GM12878 (cell line): ENCODE data around the gene RAB40B. TPM values are rescaled to one million over a fixed set of nuclear protein-coding genes. Genes with fewer than 3 reads are reported as not detected.

Source experiments
- ATAC-seq: fragments of 200-7000 bp; cut with Tn5 transposase; 3 replicates; pipeline ENCODE4 v1.9.1; 2020; ENCODE audit warnings: mild to moderate bottlenecking, moderate library complexity
- BruUV-seq: library from RNA; stranded (reverse); fragments of 400-500 nt; replicated peaks from 2 replicates; lab custom pipeline; 2021; lab: Mats Ljungman, UMichigan
- CTCF ChIA-PET: fragments of 300-600 bp; sonication (Branson Sonifier 250); formaldehyde crosslinking; extraction: SDS; loops from one replicate; lab custom pipeline; 2021; ENCODE audit warnings: inconsistent platforms; lab: Yijun Ruan, JAX
- POLR2A ChIA-PET: fragments of 350-600 bp; formaldehyde crosslinking; extraction: SDS; loops from one replicate; lab custom pipeline; 2021; ENCODE audit warnings: inconsistent platforms; lab: Charles Lee
- RAD21 ChIA-PET: fragments of 300-600 bp; sonication (Branson Sonifier 250); formaldehyde crosslinking; loops from one replicate; lab custom pipeline; 2023; ENCODE audit warnings: antibody characterized with exemption; ENCODE audit not compliant: unreplicated experiment; lab: Charles Lee
- SMC1A ChIA-PET: fragments of 300-600 bp; sonication (Branson Sonifier 250); formaldehyde crosslinking; loops from one replicate; lab custom pipeline; 2023; ENCODE audit not compliant: unreplicated experiment, uncharacterized antibody; lab: Charles Lee
- DNase-seq: peaks from one replicate; pipeline ENCODE4 v3.0.0-alpha.2; 2011; ENCODE audit warnings: low read depth, low spot score
- FAIRE-seq: peaks from 3 replicates; lab custom pipeline; 2011; peaks lifted over from hg19 to GRCh38; lab: Jason Lieb, UNC
- H2AFZ ChIP-seq: 2 replicates; pipeline ENCODE4 v1.6.0; 2011; ENCODE audit warnings: low read depth, low read length, control low read depth; ENCODE audit not compliant: control insufficient read depth
- H3K27ac ChIP-seq: 2 replicates; pipeline ENCODE4 v1.5.1; 2011; ENCODE audit warnings: control low read depth; ENCODE audit not compliant: control insufficient read depth, insufficient read depth
- H3K27me3 ChIP-seq, 2 experiments: replicated peaks in 1 of 2; 2 replicates each; pipeline versions ENCODE4 v1.6.0 to v1.6.1; 2011; ENCODE audit warnings: low read length in 1 of 2; ENCODE audit not compliant: control insufficient read depth in 2 of 2, insufficient read depth in 2 of 2
- H3K36me3 ChIP-seq, 2 experiments: 2 replicates each; pipeline ENCODE4 v1.5.1; 2011; ENCODE audit warnings: low read length in 1 of 2; ENCODE audit not compliant: control insufficient read depth in 2 of 2, insufficient read depth in 2 of 2
- H3K4me1 ChIP-seq: 2 replicates; pipeline ENCODE4 v1.6.1; 2011; ENCODE audit warnings: mild to moderate bottlenecking, low read length, moderate library complexity, mixed read lengths; ENCODE audit not compliant: control insufficient read depth, insufficient read depth
- H3K4me2 ChIP-seq: 2 replicates; pipeline ENCODE4 v1.6.0; 2011; ENCODE audit warnings: control low read depth; ENCODE audit not compliant: control insufficient read depth, insufficient read depth
- H3K4me3 ChIP-seq: fragments of 200-600 bp; sonication (generic); 2 replicates; pipeline ENCODE4 v1.5.1; 2016
- H3K79me2 ChIP-seq: 2 replicates; pipeline ENCODE4 v1.6.0; 2011; ENCODE audit warnings: low read length; ENCODE audit not compliant: control insufficient read depth, insufficient read depth
- H3K9ac ChIP-seq: 2 replicates; pipeline ENCODE4 v1.8.0; 2011; ENCODE audit warnings: low read length, control low read depth, mixed read lengths; ENCODE audit not compliant: control insufficient read depth, insufficient read depth
- H3K9me3 ChIP-seq: replicated peaks from 3 replicates; pipeline ENCODE4 v1.5.1; 2011; ENCODE audit warnings: mild to moderate bottlenecking, low read length; ENCODE audit not compliant: control insufficient read depth, insufficient read depth
- H4K20me1 ChIP-seq: 2 replicates; pipeline ENCODE4 v1.6.0; 2011; ENCODE audit not compliant: control insufficient read depth, insufficient read depth
- EP300 ChIP-seq, 2 experiments: fragments of 150-350 bp in 1 of 2; IDR thresholded peaks; 2 replicates each; pipeline ENCODE4 v1.6.1; 2011 to 2012; ENCODE audit warnings: low read depth in 2 of 2, low read length in 2 of 2, borderline replicate concordance in 1 of 2, improper control_type of control experiment in 1 of 2, inconsistent platforms in 1 of 2; ENCODE audit not compliant: control insufficient read depth in 1 of 2
- STAT1 ChIP-seq: fragments of 450-650 bp; conservative IDR thresholded peaks from 2 replicates; pipeline ENCODE4 v1.6.1; 2014; ENCODE audit warnings: antibody characterized with exemption, mild to moderate bottlenecking
- WGBS: methylation state at CpG from one replicate; pipeline ENCODE4 v1.1.6; 2016; ENCODE audit warnings: low lambda C conversion rate; ENCODE audit not compliant: insufficient replicate concordance, insufficient coverage; ENCODE audit errors: missing lambda C conversion rate; 5-methylcytosine and 5-hydroxymethylcytosine counted together
- in situ Hi-C: fragments of 300-500 bp; cut with MboI; formaldehyde crosslinking; loops from 9 replicates; pipeline ENCODE4 v1.14.3; 2018; ENCODE audit warnings: mixed read lengths
- intact Hi-C: fragments of 100-400 bp; cut with micrococcal nuclease; formaldehyde crosslinking; loops from one replicate; pipeline ENCODE4 v1.14.2; 2022; ENCODE audit not compliant: unreplicated experiment
- polyA plus RNA-seq, 11 experiments: library from polyadenylated mRNA; depleted of rRNA in 4 of 11; unstranded in 6 of 11; stranded (reverse) in 5 of 11; fragments of >200 nt; fragmentation: Nextera tagmentation in 4 of 11; fragmentation: Illumina TruSeq in 1 of 11; extraction: Ambion mirVana in 4 of 11; extraction: Trizol in 1 of 11; gene quantifications; 1 replicate in 1 of 11; 2 replicates in 10 of 11; pipeline versions ENCODE4 v1.2.1 to v1.2.3, GENCODE V29; 2011 to 2016; ENCODE audit warnings: inconsistent platforms in 2 of 11, missing spikeins in 2 of 11, low read depth in 1 of 11
- total RNA-seq, 4 experiments: library from RNA; depleted of rRNA in 3 of 4; stranded (reverse); fragments of >200 nt in 3 of 4; fragmentation: Illumina TruSeq in 1 of 4; extraction: Trizol in 1 of 4; gene quantifications; 2 replicates each; pipeline versions ENCODE4 v1.2.1 to v1.2.3, GENCODE V29; 2013 to 2021
- TF ChIP-seq, protein P1 (sequence below): fragments of 450-650 bp; IDR thresholded peaks from 2 replicates; pipeline ENCODE4 v1.6.1; 2017; ENCODE audit warnings: mild to moderate bottlenecking
- TF ChIP-seq, protein P2 (sequence below): IDR thresholded peaks from 2 replicates; pipeline ENCODE4 v1.6.1; 2011; ENCODE audit warnings: low read depth, mild to moderate bottlenecking, low read length, moderate library complexity, borderline replicate concordance; ENCODE audit errors: extremely low read depth
- TF ChIP-seq, protein P3 (sequence below): IDR thresholded peaks from 2 replicates; pipeline ENCODE4 v1.6.1; 2011; ENCODE audit warnings: low read depth, low read length, improper control_type of control experiment, borderline replicate concordance

Gene RAB40B
- total and polyA plus RNA-seq, 10 of the 15 experiments (the other 5 are each of a cell fraction or from before 2014, with no cell fraction given): 0.06 to 2.8 (median 1.4) TPM

DNA sequence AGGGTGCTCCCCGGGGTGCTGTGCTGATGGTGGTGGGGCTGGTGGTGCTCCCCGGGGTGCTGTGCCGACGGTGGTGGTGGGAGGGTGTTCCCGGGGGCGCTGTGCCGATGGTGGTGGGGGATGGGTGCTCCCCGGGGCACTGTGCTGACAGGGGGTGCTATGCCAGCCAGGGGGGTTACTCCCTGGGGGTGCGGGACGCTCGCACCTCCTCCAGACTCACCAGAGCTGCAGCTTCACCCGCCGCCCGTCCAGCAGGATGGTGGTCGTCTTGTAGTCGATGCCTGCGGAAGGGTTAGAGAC is 34.3 kb downstream of the RAB40B start (continued):
- TF ChIP-seq, protein P1, sequence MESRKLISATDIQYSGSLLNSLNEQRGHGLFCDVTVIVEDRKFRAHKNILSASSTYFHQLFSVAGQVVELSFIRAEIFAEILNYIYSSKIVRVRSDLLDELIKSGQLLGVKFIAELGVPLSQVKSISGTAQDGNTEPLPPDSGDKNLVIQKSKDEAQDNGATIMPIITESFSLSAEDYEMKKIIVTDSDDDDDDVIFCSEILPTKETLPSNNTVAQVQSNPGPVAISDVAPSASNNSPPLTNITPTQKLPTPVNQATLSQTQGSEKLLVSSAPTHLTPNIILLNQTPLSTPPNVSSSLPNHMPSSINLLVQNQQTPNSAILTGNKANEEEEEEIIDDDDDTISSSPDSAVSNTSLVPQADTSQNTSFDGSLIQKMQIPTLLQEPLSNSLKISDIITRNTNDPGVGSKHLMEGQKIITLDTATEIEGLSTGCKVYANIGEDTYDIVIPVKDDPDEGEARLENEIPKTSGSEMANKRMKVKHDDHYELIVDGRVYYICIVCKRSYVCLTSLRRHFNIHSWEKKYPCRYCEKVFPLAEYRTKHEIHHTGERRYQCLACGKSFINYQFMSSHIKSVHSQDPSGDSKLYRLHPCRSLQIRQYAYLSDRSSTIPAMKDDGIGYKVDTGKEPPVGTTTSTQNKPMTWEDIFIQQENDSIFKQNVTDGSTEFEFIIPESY: no peak
- TF ChIP-seq STAT1: no peak
- TF ChIP-seq, protein P2, sequence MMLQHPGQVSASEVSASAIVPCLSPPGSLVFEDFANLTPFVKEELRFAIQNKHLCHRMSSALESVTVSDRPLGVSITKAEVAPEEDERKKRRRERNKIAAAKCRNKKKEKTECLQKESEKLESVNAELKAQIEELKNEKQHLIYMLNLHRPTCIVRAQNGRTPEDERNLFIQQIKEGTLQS: no peak

DNA sequence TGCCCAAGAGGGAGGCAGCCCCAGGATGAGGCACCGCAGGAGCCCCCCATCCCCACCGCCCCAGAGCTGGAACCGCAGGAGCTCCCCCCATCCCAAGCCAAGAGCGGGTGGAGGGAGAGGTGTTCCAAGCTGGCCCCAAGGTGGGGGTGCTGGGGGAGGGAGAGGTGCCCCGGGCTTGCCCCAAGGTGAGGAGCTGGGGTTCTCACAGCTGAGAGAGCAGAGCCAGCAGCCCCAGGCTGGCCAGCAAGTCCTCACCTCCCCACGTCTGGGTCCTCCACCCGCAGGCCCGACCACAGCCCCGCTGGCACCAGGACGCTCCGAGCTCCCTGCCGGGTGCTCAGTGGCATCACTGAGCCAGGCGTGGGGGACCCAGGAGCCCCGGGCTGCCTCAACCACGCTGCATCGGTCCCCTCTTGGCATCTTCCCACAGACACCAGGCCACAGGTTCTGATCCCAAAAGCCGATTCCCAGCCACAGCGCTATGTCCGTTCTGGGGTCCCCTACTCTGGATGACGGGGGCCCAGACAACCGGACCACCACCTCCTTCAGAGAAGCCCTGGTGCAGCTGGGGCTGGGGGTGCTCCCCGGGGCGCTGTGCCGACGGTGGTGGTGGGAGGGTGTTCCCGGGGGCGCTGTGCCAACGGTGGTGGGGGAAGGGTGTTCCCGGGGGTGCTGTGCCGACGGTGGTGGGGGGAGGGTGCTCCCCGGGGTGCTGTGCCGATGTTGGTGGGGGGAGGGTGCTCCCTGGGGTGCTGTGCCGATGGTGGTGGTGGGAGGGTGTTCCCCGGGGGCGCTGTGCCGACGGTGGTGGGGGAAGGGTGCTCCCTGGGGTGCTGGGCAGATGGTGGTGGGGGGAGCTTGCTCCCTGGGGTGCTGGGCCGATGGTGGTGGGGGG is 34.9 kb downstream of the RAB40B start:
- ChIA-PET SMC1A (no interaction called here), CTCF (no interaction called here), RAD21 (no interaction called here), POLR2A (interaction anchor here (0.5 kb wide), 1 partner anchor 15 kb away, joined by 6 read pairs; no protein-coding TSS in a partner anchor)
- Histone ChIP-seq H3K4me1 (no peaks in the 10 kb centered on the region), H3K27ac (no peak overlapping the region), H3K4me2 (no peak overlapping the region), H3K27me3 (no peaks in the 10 kb centered on the region), H3K9me3 (no peaks in the 10 kb centered on the region), H2AFZ (no peak overlapping the region), H4K20me1 (no peaks in the 10 kb centered on the region), H3K36me3 (no peaks in the 10 kb centered on the region), H3K9ac (no peak overlapping the region), H3K4me3 (no peak overlapping the region), H3K79me2 (no peaks in the 10 kb centered on the region)
- TF ChIP-seq, protein P3, sequence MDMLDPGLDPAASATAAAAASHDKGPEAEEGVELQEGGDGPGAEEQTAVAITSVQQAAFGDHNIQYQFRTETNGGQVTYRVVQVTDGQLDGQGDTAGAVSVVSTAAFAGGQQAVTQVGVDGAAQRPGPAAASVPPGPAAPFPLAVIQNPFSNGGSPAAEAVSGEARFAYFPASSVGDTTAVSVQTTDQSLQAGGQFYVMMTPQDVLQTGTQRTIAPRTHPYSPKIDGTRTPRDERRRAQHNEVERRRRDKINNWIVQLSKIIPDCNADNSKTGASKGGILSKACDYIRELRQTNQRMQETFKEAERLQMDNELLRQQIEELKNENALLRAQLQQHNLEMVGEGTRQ: no peak
- no peak for TF ChIP-seq EP300 (IDR thresholded peaks at IDR 0.05; ENCODE audit: borderline replicate concordance in 1 of 2, control insufficient read depth in 1 of 2, low read depth in 2 of 2, low read length in 2 of 2)
- ATAC-seq (no peak), FAIRE-seq (no peak), DNase-seq (no peak)
- no TSS peak for BruUV-seq
- 56% methylated on average over 32 of the region's 39 CpGs for WGBS
- in situ Hi-C loops (no loop called here), intact Hi-C loops (no loop called here)
